CD14-positive monocyte (primary cell): Measurements from ENCODE around the gene CHKB. TPM values are rescaled to one million over a fixed set of nuclear protein-coding genes. Genes with fewer than 3 reads are reported as not detected.

Experiments used
- DNase-seq, 3 donors: peaks; one replicate each; pipeline ENCODE4 v3.0.0-alpha.2; 2011 to 2022
- H2AFZ ChIP-seq: 2 replicates; pipeline ENCODE4 v1.6.0; 2012; ENCODE audit warnings: mild to moderate bottlenecking, low read depth, low read length, inconsistent platforms; ENCODE audit not compliant: insufficient read depth, poor library complexity, severe bottlenecking
- H3K27ac ChIP-seq, 2 donors: 1 replicate in 1 of 2; 2 replicates in 1 of 2; pipeline ENCODE4 v1.5.1; 2012 to 2013; ENCODE audit warnings: low read length in 2 of 2, control low read depth in 1 of 2, inconsistent platforms in 1 of 2, low read depth in 1 of 2, mild to moderate bottlenecking in 1 of 2
- H3K27me3 ChIP-seq, 2 donors: one replicate each; pipeline versions ENCODE4 v1.6.0 to v1.6.1; 2011 to 2013; ENCODE audit warnings: low read length in 2 of 2; ENCODE audit not compliant: control insufficient read depth in 2 of 2, insufficient read depth in 2 of 2
- H3K36me3 ChIP-seq, 2 donors: replicated peaks in 1 of 2; 1 replicate in 1 of 2; 2 replicates in 1 of 2; pipeline versions ENCODE4 v1.5.1 to v1.6.1; 2012 to 2013; ENCODE audit warnings: low read length in 2 of 2, control low read depth in 1 of 2, inconsistent platforms in 1 of 2, mild to moderate bottlenecking in 1 of 2; ENCODE audit not compliant: insufficient read depth in 2 of 2, control insufficient read depth in 1 of 2
- H3K4me1 ChIP-seq, 2 donors: 1 replicate in 1 of 2; 2 replicates in 1 of 2; pipeline versions ENCODE4 v1.5.1 to v1.6.1; 2012 to 2013; ENCODE audit warnings: low read length in 2 of 2, control low read depth in 1 of 2, inconsistent platforms in 1 of 2, mild to moderate bottlenecking in 1 of 2, moderate library complexity in 1 of 2; ENCODE audit not compliant: insufficient read depth in 2 of 2, control insufficient read depth in 1 of 2
- H3K4me2 ChIP-seq: replicated peaks from 2 replicates; pipeline ENCODE3; 2012; ENCODE audit warnings: low read length, moderate library complexity, mild to moderate bottlenecking; ENCODE audit not compliant: poor library complexity, severe bottlenecking; ENCODE audit errors: extremely low read depth
- H3K4me3 ChIP-seq, 3 experiments: fragments of 200-600 bp in 1 of 3; sonication (generic) in 1 of 3; replicated peaks in 1 of 3; 1 replicate in 2 of 3; 2 replicates in 1 of 3; pipeline ENCODE4 v1.5.1; 2011 to 2013; ENCODE audit warnings: low read length in 3 of 3, mild to moderate bottlenecking in 3 of 3, control low read depth in 2 of 3, low read depth in 2 of 3, inconsistent platforms in 1 of 3, moderate library complexity in 1 of 3
- H3K79me2 ChIP-seq: 2 replicates; pipeline ENCODE4 v1.6.0; 2012; ENCODE audit warnings: mild to moderate bottlenecking, control low read depth, inconsistent platforms, low read length, moderate library complexity; ENCODE audit not compliant: insufficient read depth
- H3K9ac ChIP-seq: 2 replicates; pipeline ENCODE4 v1.6.0; 2017; ENCODE audit warnings: low read length, mild to moderate bottlenecking; ENCODE audit not compliant: insufficient read depth, poor library complexity, severe bottlenecking
- H3K9me3 ChIP-seq, 2 donors: replicated peaks in 1 of 2; 1 replicate in 1 of 2; 2 replicates in 1 of 2; pipeline versions ENCODE4 v1.5.1 to v1.6.1; 2012 to 2013; ENCODE audit warnings: low read length in 2 of 2, control low read depth in 1 of 2; ENCODE audit not compliant: control insufficient read depth in 1 of 2, insufficient read depth in 1 of 2
- H4K20me1 ChIP-seq: 2 replicates; pipeline ENCODE4 v1.6.0; 2012; ENCODE audit warnings: mild to moderate bottlenecking, low read length, control low read depth, moderate library complexity; ENCODE audit not compliant: insufficient read depth
- H3K27ac Mint-ChIP-seq, 7 donors: one replicate each; pipeline ENCODE4 v1.8.0; 2020; ENCODE audit warnings: mild to moderate bottlenecking in 7 of 7, mixed read lengths in 7 of 7, moderate library complexity in 6 of 7, inconsistent platforms in 2 of 7
- H3K27me3 Mint-ChIP-seq, 3 donors: one replicate each; pipeline ENCODE4 v1.8.0; 2021 to 2022; ENCODE audit warnings: low read depth in 3 of 3, mild to moderate bottlenecking in 3 of 3, mixed read lengths in 3 of 3, moderate library complexity in 3 of 3, inconsistent platforms in 1 of 3
- H3K36me3 Mint-ChIP-seq, 2 donors: one replicate each; pipeline ENCODE4 v1.8.0; 2020; ENCODE audit warnings: mixed read lengths in 2 of 2, inconsistent platforms in 1 of 2, mild to moderate bottlenecking in 1 of 2
- H3K4me1 Mint-ChIP-seq: one replicate; pipeline ENCODE4 v1.8.0; 2020; ENCODE audit warnings: mild to moderate bottlenecking, mixed read lengths
- H3K4me3 Mint-ChIP-seq, 2 donors: one replicate each; pipeline ENCODE4 v1.8.0; 2020; ENCODE audit warnings: mild to moderate bottlenecking in 2 of 2, mixed read lengths in 2 of 2, moderate library complexity in 1 of 2
- H3K9me3 Mint-ChIP-seq, 7 donors: one replicate each; pipeline ENCODE4 v1.8.0; 2020 to 2022; ENCODE audit warnings: mixed read lengths in 7 of 7, mild to moderate bottlenecking in 6 of 7, moderate library complexity in 6 of 7, inconsistent platforms in 2 of 7
- CTCF ChIP-seq: fragments of 200-600 bp; IDR thresholded peaks from one replicate; pipeline ENCODE4 v1.8.0; 2022; ENCODE audit warnings: antibody characterized with exemption, mild to moderate bottlenecking
- WGBS: methylation state at CpG from one replicate; pipeline ENCODE4 v1.1.5; 2013; ENCODE audit warnings: missing lambda C conversion rate; ENCODE audit not compliant: insufficient coverage; 5-methylcytosine and 5-hydroxymethylcytosine counted together
- intact Hi-C, 2 donors: fragments of 100-400 bp; cut with micrococcal nuclease; formaldehyde crosslinking; loops; one replicate each; pipeline versions ENCODE4 v1.15.0 to v1.15.1; 2023
- polyA plus RNA-seq, 3 donors: library from polyadenylated mRNA; depleted of rRNA in 1 of 3; unstranded in 2 of 3; stranded (reverse) in 1 of 3; fragments of 300-500 nt in 2 of 3; fragments of >200 nt in 1 of 3; fragmentation: Illumina TruSeq in 2 of 3; gene quantifications; 1 replicate in 2 of 3; 2 replicates in 1 of 3; pipeline ENCODE4 v1.2.3, GENCODE V29; 2012 to 2021

CHKB gene
- polyA plus RNA-seq, 3 donors = 29.1 to 286 (median 31.3) TPM

- DNase-seq = no peak
- intact Hi-C loops = loop anchor here (2.0 to 5.0 kb wide), 3 partner anchors 46 to 122 kb away; partner anchors contain the start of genes LMF2 (in 2 of the 2), CHKB (in 1 of the 2) and NCAPH2 (in 1 of the 2)
- Histone ChIP-seq H3K4me1 (peaks cover 19 to 24% of the 10 kb centered on the region in 2 donors), H3K36me3 (peaks cover 9 to 14% of the 10 kb centered on the region in 2 donors), H3K4me2 (peak overlapping the region; percentile 87), H4K20me1 (peaks cover 8% of the 10 kb centered on the region), H2AFZ (peak overlapping the region; percentile 98), H3K27me3 (no peaks in the 10 kb centered on the region), H3K9me3 (no peaks in the 10 kb centered on the region), H3K4me3 (peak overlapping the region; percentile 41 to 96 (median 55)), H3K27ac (peak overlapping the region; percentile 17 to 67), H3K79me2 (peaks cover 10% of the 10 kb centered on the region), H3K9ac (peak overlapping the region; percentile 61)
- Mint-ChIP-seq H3K27ac (peak overlapping the region in 6 of 7 donors; percentile 20 to 80 (median 51)), H3K27me3 (peaks cover 0 to 4% (median 3%) of the 10 kb centered on the region in 3 donors), H3K36me3 (peaks cover 14 to 25% of the 10 kb centered on the region in 2 donors), H3K9me3 (no peaks in the 10 kb centered on the region), H3K4me3 (peak overlapping the region; percentile 80 to 87), H3K4me1 (peaks cover 19% of the 10 kb centered on the region)
- TF ChIP-seq CTCF = no peak
- WGBS = 33% methylated on average over 11 of the region's 16 CpGs
Measured at GRCh38 chr22:50628543-50629134, 46.0 kb upstream of the CHKB start.

- Histone ChIP-seq H3K36me3 (peaks cover 9 to 14% of the 10 kb centered on the region in 2 donors), H3K4me3 (peak within 1 kb of the TSS; percentile 89 to 96 (median 96)), H3K9ac (peak within 1 kb of the TSS; percentile 79), H2AFZ (peak within 1 kb of the TSS; percentile 98), H4K20me1 (peaks cover 8% of the 10 kb centered on the region), H3K79me2 (peaks cover 10% of the 10 kb centered on the region), H3K4me2 (peak within 1 kb of the TSS; percentile 87), H3K27ac (peak within 1 kb of the TSS; percentile 45 to 74), H3K4me1 (peaks cover 22 to 29% of the 10 kb centered on the region in 2 donors), H3K27me3 (no peaks in the 10 kb centered on the region), H3K9me3 (no peaks in the 10 kb centered on the region)
- Mint-ChIP-seq H3K4me1 (peaks cover 23% of the 10 kb centered on the region), H3K4me3 (peak within 1 kb of the TSS; percentile 82 to 87), H3K36me3 (peaks cover 14 to 25% of the 10 kb centered on the region in 2 donors), H3K27me3 (peaks cover 0 to 4% (median 3%) of the 10 kb centered on the region in 3 donors), H3K27ac (peak within 1 kb of the TSS; percentile 38 to 83 (median 65)), H3K9me3 (no peaks in the 10 kb centered on the region)
- peak; percentile 28 for TF ChIP-seq CTCF
- peak; percentile 81 to 89 (median 81) for DNase-seq
- intact Hi-C loops = loop anchor here (2.0 to 5.0 kb wide), 3 partner anchors 46 to 121 kb away; partner anchors contain the start of genes LMF2 (in 2 of the 2), CHKB (in 1 of the 2) and NCAPH2 (in 1 of the 2)
- WGBS = 4% methylated on average over 76 of the region's 88 CpGs
Measured at GRCh38 chr22:50627642-50628542, 45.2 kb upstream of the CHKB start, which contains the start of gene ARSA. Gene ARSA, minus strand, starts transcription at chr22:50628152. Its CDS starts 373 bp downstream, at chr22:50627779.
